Dermis blood vessel endothelial cell (primary cell): ENCODE data around the gene RAB27A. TPM values are rescaled to one million over a fixed set of nuclear protein-coding genes. Genes with fewer than 3 reads are reported as not detected.
A peak's percentile ranks its signal among the peaks of the same experiment; 100 is the strongest.
"Not testable (repeated sequence)": the region's sequence is repeated elsewhere in the genome, so short reads cannot be mapped to it uniquely, and the experiment has no call there.

Experiments used
- DNase-seq: peaks from one replicate; pipeline ENCODE4 v3.0.0; 2010
- total RNA-seq: library from RNA; depleted of rRNA; stranded (reverse); fragments of >200 nt; gene quantifications from 2 replicates; pipeline ENCODE4 v1.2.3, GENCODE V29; 2014

The RAB27A gene
- total RNA-seq, 1 donor from 2014 or later: 12.3 TPM

DNA sequence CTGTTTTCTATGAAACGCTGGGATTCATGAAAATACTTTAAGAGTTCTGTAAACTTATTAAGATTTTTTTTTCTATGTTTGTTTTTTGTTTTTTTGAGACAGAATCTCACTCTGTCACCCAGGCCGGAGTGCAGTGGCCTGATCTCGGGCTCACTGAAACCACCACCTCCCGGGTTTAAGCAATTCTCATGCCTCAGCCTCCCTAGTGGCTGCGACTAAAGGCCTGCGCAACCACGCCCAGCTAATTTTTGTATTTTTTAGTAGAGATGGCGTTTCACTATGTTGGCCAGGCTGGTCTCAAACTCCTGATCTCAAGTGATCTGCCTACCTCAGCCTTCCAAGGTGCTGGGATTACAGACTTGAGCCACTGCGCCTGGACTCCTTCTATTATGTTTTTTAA, 39.7 kb downstream of the RAB27A start:
- not testable (repeated sequence) for DNase-seq

- DNase-seq: no peak
Observed at GRCh38 chr15:55248895-55249294, 40.7 kb downstream of the RAB27A start.

DNA sequence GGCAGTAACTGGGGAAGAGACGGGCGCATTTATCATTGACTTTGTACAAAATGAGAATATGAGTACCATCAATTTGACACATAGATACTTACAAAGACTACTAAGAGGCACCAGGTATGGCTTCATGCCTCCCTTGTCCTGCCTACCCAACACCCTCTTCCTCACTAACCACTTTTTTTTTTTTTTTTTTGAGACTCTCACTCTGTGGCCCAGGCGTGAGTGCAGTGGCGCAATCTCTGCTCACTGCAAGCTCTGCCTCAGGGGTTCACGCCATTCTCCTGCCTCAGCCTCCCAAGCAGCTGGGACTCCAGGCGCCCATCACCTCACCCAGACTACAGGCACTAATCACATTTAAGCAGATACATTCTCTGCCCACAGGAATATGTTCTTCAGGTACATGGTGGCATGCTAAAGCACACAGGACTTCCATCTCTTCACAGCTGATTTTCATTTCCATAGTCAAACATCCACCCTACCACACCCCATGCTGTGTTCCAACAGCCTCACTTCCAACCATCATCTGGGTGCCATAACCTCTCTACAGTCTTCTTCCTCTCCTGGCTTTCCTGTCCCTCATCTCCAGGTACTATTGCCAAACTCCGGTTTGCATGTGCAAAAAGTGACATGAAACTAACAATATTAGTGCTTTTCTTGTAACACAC, 41.7 kb downstream of the RAB27A start:
- no peak for DNase-seq

DNA sequence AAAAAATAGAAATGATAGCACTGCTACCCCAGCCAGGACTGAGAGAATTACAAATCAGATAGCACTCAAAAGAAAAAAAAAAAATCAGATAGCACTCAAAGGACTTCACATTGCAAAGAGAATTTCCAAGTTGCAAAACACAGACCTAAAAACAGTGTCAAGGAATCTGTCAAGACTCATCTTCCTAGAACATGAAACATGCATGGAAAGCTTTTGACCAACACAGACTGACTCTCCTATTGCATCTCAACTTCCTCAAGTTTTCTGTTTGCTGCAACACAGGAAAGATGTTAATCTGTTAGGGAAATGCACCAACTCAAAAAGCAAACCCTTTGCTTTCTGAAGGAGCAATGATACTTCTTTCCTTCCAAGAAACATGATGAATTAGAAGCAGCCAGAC, 42.3 kb downstream of the RAB27A start:
- no peak for DNase-seq

GRCh38 chr15:55246567-55246966, 43.0 kb downstream of the RAB27A start:
- DNase-seq: no peak

DNA sequence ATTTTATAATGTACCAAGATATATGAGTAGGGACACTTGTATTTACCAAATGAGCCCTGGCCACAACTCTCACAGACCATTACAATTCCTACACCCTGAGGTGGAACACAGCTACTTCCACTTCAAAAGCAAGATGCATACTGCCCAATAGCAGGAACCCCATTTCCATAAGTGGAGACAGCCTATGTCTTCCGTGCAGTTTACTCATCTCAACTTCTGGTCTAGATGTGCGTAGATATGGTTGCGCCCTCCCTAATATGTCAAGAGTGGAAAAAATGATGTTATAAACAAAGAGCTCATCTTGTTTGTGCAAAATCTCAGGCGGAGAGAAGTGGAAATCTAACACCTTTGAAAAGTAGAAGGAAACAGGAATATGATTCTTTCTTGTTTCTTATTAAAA, 44.6 kb downstream of the RAB27A start:
- DNase-seq: no peak

DNA sequence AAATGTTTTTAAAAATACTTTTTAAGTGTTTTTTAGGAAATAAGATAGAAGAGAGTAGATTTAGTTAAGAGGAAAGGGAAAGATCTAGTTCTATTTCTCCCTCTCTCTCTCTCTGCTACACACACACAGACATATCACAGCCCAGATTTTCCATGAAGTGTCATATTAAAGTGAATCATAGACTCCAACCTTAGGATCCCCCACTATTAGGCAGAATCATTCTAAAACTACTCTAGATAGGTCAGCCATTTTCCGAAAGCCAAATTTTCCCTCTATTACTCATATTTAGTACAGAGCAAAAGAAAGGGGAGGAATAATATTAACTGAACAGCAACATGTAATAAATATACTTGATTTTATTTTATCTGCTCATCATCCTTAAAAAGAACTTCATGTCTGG, 47.7 kb downstream of the RAB27A start:
- no peak for DNase-seq

- DNase-seq: no peak
Observed at GRCh38 chr15:55241186-55241585, 48.4 kb downstream of the RAB27A start.

DNA sequence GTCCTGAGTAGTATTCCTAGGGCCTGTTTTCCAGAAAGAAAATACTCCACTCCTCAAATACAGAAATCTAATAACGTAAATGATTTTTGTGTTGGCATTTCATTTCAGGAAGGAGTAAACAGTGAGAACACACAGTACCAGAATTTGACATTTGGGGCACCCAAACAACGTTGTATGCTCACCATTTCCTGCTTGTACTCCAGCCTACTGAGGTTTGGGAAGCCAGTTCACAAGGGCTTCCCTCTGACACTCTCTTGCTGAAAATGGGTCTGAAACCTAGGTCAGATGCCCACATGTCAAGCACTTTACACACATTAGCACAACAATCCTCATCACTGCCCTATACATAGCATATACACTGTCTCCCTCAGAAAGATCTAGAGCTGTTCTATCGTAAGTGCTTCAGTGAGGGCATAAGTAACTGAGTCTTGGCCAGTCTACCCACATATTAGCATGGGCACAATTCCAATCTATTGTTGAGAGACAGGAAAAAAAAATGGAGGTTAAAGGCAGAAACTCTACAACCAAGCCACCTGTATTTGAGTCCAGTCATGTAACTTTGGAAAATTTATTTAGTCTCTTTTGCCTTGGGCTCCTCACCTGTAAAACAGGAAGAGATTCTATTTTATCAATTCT, 49.4 kb downstream of the RAB27A start:
- DNase-seq: peak; percentile 68

DNA sequence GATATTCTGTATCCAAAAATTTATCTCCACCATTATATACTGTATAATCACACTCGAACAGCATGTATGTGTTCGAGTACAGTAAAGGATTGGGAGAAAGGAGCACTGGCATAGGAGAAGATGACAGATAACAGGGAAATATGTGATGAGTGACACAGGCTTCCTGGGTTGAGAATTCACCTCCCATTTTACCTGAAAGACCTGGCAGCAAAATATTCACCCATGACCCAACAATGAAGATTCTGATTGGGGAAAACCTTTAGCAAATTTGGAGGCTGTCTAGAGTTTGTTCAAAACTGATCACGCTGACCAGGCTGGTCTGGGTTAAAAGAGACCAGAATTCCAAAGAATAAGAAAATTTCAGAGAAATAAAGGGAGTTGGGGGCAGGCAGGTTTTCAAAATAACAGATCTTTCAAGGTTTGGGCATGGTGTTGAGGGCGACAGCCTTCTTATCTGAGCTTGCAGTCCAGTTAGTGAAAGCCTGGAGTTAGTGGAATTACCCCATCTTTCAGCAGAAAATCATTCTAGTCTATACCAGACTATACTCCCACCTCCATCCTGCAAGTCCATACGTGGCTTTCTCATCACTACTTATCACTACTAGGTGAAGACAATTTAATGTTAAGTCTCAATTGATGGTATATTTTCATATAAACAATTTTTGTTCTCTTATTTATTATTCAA, 50.0 kb downstream of the RAB27A start:
- no peak for DNase-seq

DNA sequence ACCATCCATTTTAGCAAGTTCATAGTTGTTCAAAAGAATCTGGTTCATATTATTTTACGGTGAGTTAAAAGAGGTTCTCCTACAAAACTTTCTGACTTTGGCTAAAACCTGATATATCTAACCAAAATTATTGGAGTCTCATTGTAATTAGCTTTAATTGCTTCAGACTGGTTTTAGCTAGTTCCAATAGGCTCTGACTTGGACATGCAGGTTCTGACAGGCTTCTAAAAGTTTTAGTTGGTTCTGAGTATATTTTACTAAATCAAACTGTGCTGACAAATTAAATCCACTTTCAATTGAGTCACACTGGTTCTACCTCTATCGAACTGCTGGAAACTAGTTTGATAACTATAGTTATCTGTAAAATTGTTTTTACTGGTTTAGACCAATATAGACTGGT, 50.7 kb downstream of the RAB27A start:
- DNase-seq: no peak

DNA sequence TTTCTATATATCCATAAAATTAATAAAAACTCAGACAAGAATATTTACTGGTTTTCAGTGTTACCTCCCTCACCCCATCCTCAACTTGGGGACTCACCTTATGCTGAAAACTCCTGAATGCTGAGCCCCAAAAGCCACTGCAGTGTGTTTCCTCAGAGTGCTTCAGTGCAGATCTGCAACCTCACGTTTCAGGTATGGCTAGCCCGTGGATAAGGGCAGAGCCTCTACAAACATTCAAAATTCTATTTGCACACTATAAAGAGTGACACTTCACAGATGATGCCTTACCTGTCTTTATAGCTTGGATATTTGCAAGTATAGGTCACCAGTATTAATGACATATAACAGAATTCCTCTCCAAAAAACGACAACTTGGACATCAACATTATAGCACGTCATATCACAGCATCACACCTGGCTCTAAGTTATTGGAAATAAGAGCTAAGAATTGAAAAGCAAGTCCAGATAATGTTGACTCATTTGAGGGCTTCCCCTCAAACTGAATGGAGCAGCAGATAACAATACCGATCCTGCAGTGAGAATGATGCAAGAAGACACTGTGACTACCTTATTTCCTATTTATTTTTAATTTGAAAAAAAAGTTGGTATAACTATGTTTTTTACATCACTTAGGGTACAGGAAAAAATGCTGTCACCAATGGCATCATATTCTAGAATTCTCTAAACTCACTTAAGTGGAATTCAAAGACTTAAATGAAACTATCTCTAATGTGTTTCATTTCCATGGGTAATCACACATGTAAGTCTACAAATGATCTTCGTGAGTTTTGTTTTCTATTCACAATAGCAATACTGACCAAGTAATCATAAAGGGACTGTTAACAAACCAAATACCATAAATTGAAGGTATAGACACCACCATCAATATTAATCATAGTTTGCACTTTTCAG, 52.1 kb downstream of the RAB27A start:
- no peak for DNase-seq

- DNase-seq: no peak
Observed at GRCh38 chr15:55235546-55236036, 54.0 kb downstream of the RAB27A start.

GRCh38 chr15:55234800-55235104, 54.9 kb downstream of the RAB27A start:
- DNase-seq: no peak

- DNase-seq: no peak
Observed at GRCh38 chr15:55234104-55234799, 55.4 kb downstream of the RAB27A start.

DNA sequence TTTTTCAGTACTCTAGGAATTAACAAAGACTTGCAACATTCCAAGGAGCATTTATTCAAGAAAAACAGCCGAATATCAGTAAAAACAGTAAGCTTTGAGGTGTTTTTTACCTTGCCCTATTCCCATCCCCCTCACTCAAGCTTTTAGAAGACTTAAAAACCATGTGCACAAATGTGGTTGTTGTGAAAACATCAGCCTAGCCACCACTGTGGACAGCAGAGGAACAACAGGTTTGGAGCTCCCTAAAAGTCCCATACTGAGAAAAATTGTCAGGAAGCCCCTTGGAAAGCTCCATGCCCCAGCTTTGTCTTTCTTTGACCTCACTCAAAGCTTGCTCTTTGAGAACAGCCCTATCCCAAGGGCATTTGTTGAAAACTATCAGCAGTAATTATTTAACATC, 58.2 kb downstream of the RAB27A start:
- DNase-seq: no peak

GRCh38 chr15:55230953-55231352, 58.7 kb downstream of the RAB27A start:
- DNase-seq: no peak

GRCh38 chr15:55230051-55230670, 59.5 kb downstream of the RAB27A start:
- DNase-seq: peak; percentile 69

DNA sequence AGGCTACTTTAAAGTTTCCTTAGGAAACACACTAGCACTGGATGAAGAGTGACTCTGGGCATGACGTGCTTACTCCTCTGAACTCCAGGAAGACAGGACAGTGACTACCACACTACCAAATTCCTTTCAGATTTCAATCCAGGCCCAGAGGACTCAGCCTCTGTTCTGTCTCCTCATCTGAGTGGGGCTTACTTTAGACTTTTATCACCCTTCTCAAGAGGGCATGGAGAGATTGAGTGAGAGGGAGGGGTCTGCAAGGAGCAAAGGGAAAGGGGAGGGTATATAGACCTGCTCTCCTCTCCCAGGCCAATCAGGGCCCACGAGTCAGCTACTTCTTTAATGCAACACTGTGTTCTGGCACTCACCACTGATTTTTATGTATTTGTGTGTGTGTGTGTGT, 63.5 kb downstream of the RAB27A start:
- no peak for DNase-seq

DNA sequence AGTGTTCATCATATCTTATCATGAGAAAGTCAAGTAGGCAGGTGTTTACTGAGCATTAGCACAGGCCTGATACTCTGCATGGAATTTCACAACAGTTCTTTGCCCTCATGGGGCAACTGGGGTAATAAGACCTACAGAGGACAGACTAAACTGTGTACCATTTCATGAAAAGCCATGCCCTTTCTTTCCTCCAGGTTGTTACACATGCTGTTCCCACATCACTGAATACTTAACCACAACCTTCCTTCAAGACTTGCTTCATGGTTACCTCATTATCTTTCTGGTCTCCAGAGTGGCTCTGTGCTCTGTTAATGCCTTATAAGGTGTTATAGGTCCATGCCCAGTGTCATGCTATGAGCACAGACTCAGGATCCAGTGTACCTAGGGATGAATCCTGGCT, 64.7 kb downstream of the RAB27A start:
- no peak for DNase-seq

DNA sequence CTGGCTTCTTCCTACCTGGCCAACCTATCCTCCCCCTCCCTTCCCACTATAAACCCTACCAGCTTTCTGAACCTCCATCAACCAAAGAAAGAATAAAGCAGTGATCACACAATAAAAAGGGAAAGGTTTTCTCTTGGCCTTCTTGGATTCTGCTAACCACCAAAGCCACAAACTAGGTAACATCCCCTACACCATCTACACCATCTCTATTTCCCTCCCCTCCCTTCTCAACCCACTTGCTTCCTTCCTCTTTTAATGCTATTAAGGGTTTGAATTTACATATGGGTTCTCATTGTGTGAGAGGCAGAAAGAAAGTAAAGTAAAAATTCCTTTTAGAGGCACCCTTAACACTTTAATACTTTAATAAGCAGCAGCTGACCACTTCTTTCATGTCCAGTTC, 67.0 kb downstream of the RAB27A start:
- no peak for DNase-seq
